HG03139 (cell line): Measurements from ENCODE around the gene CUX1.

Experiments
- ATAC-seq: cut with Tn5 transposase; IDR thresholded peaks from one replicate; pipeline ENCODE4 v1.9.1; 2021; ENCODE audit not compliant: unreplicated experiment

CUX1 gene

DNA sequence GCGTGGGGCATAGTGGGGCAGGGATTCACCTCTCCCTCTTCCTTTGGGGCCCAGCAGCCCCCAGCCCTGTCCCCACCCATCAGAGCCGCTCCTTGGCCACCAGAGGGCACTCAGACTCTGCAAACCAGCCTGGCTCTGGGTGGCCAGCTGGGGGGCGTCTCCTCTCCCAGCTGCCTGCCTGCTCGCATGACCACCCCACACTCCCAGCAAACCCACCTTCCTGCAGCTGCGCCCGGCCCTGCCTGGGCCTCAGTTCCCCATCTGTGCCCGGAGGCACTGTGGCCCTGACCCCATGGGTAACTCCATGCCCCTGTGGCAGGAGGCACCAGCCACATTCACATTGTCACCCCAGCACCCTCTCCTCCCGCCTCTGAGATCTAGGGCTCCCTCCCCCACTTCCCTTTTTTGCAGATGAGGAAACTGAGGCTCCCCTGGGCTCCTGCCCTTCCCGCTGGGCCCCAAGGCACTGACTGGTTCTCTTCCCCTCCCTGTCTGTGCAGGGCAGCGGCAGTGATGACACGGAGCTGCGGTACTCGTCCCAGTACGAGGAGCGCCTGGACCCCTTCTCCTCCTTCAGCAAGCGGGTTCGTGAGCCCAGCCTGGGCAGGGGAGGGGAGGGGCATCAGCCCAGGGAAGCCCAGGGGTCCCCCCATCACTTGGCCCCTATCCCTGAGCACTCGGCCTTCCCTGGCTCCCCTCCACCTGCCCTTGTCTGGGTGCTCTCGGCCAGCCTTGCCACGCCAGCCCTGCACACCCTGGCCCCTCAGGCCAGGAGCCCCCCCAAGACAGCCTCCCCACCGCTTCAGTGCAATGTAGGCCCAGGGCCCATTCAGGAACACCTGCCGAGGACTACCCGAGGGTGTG, 462.3 kb downstream of the CUX1 start:
- no peak for ATAC-seq

DNA sequence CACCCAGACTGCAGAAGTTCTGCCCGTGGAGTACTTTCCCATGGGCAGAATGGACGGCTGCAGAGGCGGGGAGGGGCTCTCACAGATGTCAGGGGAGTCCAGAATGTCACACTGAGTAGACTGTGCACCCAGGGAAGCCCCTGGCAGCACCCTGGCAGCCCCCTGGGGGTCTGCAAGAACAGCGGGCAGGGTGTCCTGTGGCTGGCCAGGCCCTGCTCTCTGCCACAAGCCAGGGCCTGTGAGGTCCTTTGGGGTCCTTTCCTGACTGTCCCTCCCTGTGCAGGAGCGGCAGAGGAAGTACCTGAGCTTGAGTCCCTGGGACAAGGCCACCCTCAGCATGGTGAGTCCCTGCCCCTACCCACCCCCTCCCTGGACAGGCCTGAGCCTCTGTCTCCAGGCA, 463.1 kb downstream of the CUX1 start:
- ATAC-seq: no peak

DNA sequence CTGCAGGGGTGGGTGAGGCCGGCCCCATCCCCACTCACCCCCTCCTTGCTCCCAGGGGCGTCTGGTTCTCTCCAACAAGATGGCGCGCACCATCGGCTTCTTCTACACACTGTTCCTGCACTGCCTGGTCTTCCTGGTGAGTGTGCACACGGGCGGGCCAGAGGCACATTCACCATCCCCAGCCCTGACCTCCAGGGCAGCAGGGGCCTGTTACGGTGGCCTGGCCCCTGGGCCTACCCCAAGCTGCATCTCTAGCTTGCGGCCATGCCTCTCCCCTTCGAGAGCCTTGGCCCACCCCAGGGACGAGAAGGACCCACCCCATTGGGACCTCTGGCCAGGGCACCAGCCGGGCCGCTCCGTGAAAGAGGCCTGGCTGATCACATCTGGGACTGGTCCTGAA, 464.4 kb downstream of the CUX1 start:
- no peak for ATAC-seq

DNA sequence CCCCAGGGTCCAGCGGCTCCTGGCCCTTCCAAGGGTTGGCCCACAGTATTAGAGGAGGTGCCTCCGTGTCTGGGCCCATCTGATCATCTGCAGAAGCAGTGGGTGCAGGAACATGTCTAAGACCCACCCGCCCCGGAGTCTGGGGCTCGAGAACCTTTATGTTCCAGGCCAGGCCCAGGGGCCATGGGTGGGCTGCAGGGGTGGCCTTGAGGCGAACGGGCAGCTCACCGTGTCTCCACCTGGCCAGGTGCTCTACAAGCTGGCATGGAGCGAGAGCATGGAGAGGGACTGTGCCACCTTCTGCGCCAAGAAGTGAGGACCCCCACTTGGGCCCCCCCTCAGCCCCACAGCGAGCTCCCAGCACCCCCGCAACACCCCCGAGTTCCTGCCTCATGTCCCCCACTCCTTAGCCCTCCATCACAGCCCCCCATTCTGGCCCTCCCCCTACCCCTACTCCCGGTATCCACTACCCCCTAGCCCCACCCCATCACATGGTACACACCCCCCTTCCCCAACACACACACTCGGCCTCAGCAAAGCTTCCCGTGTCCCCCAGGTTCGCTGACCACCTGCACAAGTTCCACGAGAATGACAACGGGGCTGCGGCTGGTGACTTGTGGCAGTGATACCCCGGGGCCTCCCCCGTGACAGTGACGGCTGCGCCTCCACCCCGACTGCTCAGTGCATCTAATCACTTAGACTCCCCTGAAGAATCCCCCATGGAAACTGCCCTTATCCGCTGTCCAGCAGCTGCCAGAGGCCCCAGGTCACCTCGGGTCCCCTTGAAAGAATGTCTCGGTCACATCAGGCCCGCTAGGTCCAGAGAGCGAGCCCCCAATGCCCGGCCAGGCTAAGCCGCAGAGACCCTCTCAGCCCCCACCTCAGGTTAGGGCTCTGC, 465.3 kb downstream of the CUX1 start:
- ATAC-seq: no peak

DNA sequence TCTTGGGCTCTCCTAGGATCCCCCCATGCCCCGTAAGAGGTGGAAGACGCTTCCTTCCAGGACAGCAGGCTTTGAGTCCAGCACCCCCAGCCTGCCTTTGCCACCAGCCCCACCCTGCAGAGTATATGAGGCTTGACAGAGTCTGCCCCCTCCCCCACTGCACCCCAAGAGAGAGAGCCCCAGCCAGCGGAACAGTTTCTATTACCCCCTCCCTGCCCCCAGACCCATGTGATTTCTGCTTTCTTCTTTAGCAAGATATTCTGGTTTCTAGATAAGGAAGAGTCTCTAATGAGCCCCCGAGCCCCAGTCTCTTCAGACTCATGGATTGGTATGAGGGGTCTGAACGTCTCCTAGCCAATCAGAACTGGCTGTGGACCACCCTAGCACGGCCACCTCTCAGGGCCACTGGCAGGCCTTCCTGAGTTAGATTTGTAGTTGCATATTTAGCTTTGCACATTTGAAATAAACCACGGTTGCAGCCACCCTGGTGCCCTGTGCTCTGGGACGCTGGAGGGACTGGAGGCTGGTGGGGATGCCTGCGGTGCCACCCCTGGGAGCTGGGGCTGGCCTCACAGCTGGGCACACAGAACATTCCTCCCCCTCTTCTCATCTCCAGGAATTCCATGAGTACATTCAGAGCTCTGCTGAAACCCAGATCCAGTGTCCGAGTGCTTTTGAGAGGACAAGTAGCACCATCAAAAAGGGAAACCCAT, 466.2 kb downstream of the CUX1 start:
- no peak for ATAC-seq

DNA sequence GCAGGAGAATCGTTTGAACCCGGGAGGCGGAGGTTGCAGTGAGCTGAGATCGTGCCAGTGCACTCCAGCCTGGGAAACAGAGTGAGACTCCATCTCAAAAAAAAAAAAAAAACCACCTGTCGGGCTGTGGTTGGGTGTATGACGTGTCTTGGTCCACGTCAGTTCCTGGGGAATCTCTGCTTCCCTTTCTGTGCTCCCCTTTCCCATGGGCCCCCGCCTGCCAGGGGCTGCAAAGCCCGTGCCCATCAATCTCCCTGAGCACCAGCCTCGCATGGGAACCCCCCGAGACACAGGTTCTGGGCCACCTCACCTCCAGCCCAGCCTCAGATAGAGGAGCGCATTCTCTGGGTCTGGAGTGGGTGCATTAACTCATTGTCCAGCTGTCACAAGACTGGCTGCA, 467.0 kb downstream of the CUX1 start:
- ATAC-seq: no peak

DNA sequence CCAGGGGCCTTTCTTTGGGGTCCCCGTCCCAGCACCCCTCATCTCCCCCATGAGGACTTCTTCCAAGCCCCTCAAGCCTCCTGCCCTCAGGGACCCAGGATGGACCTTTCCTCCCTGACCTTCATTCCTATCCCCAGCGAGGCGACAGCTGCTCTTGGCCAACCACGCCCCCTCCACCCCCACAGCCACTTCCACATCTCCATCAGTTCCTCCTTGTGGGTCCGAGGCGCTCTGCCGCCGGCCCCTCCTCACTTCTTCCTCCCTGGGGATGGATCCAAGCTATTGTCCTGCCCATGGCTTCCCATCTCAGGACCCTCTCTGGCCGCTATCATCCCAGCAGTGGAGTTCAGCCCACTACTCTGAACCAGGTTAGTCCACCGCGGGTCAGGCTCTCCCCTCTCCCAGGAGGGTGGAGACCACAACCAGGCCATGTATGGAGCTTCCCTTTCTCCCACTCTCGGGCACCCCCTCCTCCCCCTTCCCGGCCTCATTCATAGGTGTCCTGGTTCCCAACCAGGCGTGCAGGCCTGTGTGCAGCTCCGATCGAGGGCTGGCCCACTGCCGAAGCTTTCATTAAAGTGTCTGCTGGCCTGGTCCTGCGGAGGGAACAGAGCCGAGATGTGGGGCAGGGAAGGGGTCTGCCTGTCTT, 467.6 kb downstream of the CUX1 start:
- ATAC-seq: no peak

DNA sequence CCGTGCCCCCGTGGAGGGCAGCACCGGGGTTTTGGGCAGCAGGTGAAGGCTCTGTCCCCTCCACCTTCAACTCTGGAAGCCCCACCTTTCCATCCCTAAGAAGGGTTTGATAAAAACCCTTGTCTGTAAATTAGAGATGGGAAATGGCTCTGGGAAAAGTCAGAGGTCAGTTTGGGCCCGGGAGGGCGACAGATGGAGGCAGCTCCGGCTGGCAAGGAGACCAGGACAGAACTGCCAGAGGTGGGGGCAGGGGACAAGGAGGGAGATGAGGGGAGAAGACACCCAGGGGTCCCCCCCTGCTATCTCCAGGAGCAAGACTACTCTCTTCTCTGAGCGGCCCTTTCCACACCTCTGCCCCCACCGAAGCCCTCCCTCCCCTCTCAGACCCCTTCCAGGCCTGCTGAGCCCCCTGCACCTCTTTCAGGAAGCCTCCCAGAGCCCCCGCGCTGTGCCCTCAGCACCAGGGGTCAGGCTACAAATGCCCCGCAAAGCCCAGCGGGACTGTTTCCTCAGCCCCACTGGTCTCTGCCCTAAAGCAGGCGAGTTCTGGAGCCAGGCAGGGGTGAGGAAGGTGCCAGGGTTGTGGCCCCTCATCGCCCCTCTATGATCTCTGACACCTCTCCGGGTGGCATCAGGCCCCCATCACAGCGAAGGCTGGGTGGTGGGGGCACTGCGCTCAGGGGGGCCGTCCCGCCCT, 468.3 kb downstream of the CUX1 start:
- ATAC-seq: no peak

DNA sequence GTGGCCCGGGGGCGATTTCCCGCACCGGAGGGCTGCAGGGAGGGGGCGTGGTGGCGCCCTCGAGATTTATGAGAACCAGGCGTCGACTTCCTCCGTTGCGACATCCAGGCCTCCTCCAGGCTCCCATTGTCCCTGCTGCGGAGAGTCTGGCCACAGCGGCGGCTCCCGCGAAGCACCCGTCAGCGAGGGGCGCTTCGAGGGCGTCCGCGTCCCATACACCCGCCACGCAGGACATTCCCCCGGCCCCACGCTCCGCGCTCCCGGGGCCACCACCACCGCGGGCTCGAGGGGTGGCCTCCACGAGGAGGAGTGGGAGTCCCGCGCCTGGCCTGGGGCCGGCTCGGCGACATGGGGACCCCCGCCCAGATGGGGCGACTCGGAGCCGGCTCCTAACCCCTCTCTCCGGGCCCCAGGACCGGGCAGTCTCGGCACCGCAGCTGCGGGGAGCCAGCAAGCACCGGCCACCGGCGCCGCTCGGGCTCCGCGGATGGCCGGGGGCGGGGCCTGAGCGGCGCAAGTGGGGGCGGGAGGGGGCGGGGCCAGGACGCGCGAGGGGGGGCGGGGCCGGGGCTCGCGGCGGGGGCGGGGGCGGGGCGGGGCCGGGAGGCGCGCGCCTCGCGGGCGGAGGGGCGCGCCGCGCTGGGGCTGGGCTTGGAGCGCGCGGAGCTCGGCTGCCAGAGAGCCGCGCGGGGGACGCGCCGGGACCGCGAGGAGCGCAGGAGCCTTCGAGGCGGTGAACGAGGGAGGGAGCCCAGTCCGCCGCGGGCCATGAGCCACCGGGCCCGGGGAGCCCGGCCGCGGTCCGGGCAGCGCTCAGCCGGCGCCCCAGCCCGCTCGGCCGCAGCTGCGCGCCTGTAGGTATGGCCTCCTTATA, 469.0 kb downstream of the CUX1 start, which contains the start of gene SH2B2:
Gene SH2B2 (plus strand): TSS at position 632 of the 874 bp plus-strand sequence. CDS start 13,683 bp downstream, outside the sequence.
- ATAC-seq: no peak

DNA sequence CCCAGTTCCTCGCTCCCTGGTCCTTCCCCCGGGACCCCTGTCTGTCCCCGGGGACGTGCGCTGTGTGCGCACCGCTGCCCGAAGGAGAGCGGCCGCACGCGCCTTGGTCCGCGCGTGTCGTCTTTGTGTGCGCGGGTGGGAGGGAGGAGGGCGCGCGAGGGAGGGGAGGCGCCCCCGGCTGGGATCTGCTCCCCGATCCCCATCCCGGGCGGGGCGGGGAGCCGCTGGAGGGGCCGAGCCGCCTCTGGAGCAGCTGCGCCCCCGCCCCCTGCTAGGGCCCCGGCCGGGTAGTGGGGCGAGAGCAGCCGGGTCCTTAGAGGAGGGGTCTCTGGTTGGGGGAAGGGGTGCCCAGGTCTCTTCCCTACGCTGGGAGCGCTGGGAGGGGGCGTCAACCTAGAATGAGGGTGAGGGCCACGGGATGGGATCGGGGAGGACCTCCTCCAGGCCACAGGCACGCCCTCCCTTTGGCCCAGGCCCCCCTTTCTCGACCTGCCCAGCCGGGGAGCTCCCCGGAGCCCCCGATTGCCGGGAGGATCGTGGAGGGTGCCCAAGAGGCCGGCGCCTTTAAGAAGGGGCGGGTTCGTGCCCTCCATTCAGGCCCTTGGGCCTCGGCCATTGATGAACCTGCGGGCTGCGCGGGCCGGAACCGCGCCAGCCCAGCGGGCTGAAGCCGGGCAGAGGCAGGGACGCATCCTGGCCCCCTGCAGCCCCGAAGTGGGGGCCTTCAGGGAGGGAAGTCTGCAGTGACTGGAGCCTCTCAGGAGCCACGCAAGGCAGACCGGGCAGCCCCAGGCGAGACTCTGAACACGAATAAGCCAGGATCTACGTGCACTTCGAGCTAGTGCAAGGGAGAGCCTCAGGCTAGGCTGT, 469.9 kb downstream of the CUX1 start:
- no peak for ATAC-seq

DNA sequence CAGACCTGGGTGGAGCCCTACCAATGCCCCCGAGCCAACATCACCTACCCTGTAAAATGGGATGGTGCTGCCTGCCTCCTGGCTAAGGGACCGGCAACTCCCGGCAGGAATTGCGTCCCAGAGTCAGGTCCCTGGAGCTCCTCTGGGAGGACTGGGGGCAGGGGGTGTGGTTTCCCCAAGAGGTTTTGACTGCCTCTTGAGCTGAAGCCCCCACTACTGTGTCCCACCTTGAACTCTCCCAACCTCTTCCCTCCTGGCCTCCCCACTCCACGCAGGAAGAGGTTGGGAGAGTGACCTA, 470.5 kb downstream of the CUX1 start:
- no peak for ATAC-seq

DNA sequence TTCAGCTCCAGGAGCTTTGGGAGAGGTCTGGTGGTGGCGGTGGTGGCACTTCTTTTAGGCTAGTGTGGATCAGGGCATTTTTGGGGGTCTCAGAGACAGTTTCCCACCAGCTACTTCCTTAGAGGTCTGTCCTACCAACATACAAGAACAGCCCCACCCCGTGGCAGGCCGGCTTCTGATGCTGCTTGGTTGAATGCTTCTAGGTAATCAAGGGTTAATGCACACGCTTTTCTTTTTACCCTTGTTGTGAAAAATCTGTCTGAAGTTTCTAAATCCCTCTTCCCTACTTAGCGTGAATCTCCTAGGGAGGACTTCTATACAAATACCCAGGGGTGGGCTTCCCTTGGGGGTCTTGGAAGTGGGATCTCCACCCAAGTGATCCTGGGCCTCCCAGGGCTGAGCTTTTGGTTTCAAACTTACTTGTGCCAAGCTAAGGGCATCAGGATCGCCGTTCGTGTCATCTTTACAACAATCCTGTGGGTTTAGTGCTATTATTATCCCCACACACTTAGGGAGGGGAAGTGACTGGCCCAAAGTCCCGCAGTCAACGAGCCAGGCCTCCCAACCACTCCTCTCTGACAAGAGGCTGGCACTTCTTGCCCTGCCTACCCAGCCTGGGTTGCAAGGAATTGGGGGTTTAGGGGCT, 471.0 kb downstream of the CUX1 start:
- no peak for ATAC-seq

DNA sequence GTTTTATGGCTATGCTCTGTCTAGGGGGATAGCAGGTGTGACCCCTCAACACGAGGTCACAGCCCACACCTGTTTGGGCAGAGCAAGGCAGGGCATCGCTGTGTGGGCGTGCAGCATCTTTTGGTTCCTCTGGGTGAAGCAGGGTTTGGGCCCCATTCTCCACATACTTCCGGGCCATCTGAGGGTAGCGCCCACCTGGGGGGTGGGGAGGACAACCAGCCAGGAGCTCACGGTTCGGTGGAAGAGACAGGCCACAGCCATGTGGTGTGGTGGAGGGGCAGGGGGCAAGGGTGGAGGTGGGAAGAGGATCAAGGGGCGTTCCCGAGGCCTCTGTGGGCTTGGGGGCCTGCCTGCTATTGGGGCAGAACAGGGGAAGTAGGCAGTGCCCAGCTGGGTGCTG, 471.6 kb downstream of the CUX1 start:
- ATAC-seq: no peak

DNA sequence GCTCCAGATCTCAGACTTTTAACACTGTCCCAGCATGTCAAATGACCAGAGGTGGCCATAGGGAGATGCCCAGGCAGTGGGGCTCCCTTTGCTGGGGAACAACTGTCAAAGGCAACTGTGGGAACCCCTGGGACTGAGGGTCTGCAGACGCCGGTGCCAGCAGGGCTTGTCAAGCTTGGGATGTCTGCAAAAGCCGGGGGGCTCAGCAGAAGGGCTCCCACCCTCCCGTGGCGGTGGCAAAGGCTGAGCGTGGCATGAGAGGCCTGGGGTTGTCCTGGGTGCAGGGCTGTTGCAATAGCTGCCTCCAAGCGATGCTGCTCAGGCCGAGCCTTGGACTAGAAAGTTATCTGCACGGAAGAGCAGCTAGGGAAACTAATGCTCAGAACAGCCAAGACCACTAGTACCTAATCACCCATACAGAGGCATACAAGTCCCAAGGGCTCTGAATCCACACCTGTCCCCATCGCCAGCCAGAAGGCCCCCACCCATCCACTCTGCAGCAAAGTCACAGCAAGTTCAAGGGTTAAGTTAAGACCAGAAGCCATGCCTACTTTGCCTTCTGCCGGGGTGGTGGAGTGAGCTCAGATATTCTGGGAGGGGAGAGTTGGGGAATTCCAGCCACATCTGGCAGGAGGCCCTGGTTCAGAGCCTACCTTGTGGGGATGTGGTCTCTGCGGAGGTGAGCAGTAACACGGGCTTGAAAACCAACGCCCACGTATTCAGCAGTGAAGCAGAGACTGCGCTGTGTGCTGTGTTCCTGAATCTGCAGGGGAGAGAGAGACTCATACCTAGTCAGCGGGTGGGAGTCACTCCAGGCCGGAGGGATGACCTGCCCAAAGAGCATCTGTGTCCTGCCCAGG, 473.9 kb downstream of the CUX1 start:
- no peak for ATAC-seq

DNA sequence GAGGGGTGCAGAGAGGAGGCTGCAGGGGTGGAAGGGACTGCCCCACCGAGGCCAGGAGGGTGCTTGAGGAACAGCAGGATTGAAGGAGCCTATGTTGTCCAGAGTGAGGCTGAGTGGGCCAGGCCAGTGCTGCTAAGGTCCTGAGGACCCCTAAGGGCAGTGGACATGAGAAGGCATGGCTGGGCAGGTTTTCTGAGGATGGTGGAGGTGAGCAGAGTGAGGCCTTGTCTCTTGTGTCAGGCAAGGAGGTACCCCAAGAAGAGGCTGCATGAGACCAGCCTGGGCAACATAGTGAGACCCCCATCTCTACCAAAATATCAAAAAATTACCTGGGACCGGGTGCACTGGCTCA, 474.5 kb downstream of the CUX1 start:
- no peak for ATAC-seq

DNA sequence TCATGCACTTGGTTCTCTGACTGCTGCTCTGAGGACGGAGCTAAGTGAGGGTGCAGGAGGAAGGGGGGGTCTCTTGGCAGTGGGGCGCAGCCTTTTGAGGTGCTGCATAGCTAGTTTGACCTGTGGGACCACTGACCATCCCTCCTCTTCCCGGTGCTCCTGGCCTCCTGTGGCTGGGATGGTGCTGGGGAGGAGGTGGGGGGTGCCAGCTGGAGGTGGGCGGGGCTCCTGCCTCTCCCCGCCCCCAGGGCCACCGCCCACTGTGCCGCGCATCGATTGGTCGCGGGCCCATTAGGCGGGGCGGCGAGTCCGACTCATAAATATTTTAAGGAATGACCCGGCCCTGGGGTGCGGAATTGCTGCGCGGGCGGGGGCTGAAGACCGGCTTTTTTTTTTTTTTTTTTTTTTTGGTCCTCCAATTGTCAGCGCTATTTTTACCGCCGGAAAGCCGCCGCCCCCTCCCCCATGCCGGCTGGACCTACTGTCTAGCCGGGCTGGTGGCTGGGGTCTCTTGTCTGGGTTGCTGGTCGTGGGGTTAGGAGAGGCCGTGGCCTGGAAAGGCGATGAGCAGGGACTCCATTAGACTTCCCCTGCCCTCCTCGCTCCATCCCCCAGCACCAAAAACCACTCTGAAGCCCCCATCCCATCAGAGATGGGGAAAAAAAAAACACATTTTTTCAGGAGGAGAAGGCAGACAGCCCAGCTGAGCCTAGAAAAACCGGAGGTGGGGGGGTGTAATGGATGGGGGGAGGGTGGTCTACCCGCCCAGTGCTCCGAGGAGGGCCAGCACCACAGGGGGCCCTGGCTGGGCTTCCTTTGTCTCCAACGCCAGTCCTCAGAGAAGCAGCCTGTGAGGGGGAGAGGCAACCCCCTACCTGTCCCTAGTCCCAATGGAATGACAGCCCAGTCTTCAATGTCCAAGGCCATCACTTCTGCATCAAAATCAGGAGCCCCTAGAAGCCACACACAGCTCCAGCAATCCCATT, 475.7 kb downstream of the CUX1 start:
- ATAC-seq: no peak
